ENCODE measurements around the gene SNRNP35.

GRCh38 chr12:123494124-123494851 lies 36.3 kb downstream of the SNRNP35 start:
- TF ChIP-seq NFIC (IDR thresholded peaks at IDR 0.05), result no peak
- TF ChIP-seq REST (IDR thresholded peaks at IDR 0.05; ENCODE audit: low read depth), result no peak
- TF ChIP-seq EP300 (IDR thresholded peaks at IDR 0.05; ENCODE audit: borderline replicate concordance), result no peak
- no peak for TF ChIP-seq MAX (IDR thresholded peaks at IDR 0.05)
- no peak for TF ChIP-seq FOXM1 (IDR thresholded peaks at IDR 0.05; ENCODE audit: borderline replicate concordance, low read depth)
- no peak for TF ChIP-seq CREB1 (IDR thresholded peaks at IDR 0.05; ENCODE audit: low read depth)
- TF ChIP-seq USF1 (IDR thresholded peaks at IDR 0.05), result no peak
- no peak for TF ChIP-seq YY1 (IDR thresholded peaks at IDR 0.05; ENCODE audit: low read depth)
